ENCODE measurements around the gene BCAM.

DNA sequence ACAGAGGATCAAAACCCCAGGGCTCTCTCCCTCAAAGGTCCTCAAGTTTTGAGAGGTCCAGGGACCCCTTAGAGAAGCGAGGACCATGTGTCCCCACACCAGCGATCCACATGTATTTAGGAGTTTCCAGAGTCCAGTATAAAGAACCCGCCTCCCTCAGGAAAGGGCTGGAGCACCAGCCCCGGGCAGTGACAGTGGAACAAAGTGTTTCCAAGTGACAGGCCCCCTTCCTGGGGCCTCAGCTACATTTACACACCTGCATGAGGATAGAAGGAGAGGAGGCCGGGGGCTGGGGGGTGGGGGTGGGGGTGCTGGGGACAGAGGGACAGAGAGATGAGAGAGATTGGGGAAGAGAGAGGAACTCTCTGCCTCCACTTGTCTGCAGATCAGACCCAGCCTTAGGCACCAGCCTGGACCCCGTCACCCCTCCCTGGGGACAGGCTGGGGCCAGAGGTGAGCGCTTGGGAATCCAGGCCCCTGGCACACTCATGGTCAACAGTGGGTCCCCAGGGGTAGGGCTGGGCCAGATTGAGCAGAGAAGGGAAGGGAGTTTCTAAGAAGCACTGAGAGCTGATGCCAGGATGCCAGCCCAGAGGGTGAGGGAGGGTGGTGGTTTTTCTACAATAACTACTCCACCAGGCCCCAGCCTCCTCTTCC is 802 bp downstream of the BCAM start:
- TF ChIP-seq, protein P1, sequence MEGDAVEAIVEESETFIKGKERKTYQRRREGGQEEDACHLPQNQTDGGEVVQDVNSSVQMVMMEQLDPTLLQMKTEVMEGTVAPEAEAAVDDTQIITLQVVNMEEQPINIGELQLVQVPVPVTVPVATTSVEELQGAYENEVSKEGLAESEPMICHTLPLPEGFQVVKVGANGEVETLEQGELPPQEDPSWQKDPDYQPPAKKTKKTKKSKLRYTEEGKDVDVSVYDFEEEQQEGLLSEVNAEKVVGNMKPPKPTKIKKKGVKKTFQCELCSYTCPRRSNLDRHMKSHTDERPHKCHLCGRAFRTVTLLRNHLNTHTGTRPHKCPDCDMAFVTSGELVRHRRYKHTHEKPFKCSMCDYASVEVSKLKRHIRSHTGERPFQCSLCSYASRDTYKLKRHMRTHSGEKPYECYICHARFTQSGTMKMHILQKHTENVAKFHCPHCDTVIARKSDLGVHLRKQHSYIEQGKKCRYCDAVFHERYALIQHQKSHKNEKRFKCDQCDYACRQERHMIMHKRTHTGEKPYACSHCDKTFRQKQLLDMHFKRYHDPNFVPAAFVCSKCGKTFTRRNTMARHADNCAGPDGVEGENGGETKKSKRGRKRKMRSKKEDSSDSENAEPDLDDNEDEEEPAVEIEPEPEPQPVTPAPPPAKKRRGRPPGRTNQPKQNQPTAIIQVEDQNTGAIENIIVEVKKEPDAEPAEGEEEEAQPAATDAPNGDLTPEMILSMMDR (conservative IDR thresholded peaks at IDR 0.05; ENCODE audit: low read length), result no peak
- TF ChIP-seq EZH2phosphoT487 (IDR thresholded peaks at IDR 0.05; ENCODE audit: borderline replicate concordance, low read depth, low read length), result no peak
